Stimulated activated CD4-positive, alpha-beta T cell treated with anti-CD3 and anti-CD28 coated beads, Interleukin-2, amount 100 ng/mL, for 4 hours (primary cell): ENCODE data around the gene KLKB1.
"Not testable (repeated sequence)": the region's sequence is repeated elsewhere in the genome, so short reads cannot be mapped to it uniquely, and the experiment has no call there.

Experiments used
- DNase-seq: peaks from one replicate; pipeline ENCODE4 v3.0.0-alpha.2; 2020; ENCODE audit warnings: low read depth

The KLKB1 gene

GRCh38 chr4:186227744-186228513 is 622 bp downstream of the KLKB1 start:
- DNase-seq, result no peak

- DNase-seq, result no peak
These were observed 1.2 kb downstream of the KLKB1 start for GRCh38 chr4:186228514-186228894.

GRCh38 chr4:186234367-186234766 is 7.1 kb downstream of the KLKB1 start:
- no peak for DNase-seq

GRCh38 chr4:186236126-186236525 is 8.8 kb downstream of the KLKB1 start:
- no peak for DNase-seq

GRCh38 chr4:186240452-186240847 is 13.1 kb downstream of the KLKB1 start:
- no peak for DNase-seq

GRCh38 chr4:186240848-186241491 is 13.7 kb downstream of the KLKB1 start:
- no peak for DNase-seq

- DNase-seq, result no peak
These were observed 14.3 kb downstream of the KLKB1 start for GRCh38 chr4:186241616-186242015.

- not testable (repeated sequence) for DNase-seq
These were observed 14.7 kb downstream of the KLKB1 start for GRCh38 chr4:186242031-186242430.

GRCh38 chr4:186243331-186243730 is 16.0 kb downstream of the KLKB1 start:
- no peak for DNase-seq

GRCh38 chr4:186244835-186245234 is 17.5 kb downstream of the KLKB1 start:
- no peak for DNase-seq

- not testable (repeated sequence) for DNase-seq
These were observed 19.9 kb downstream of the KLKB1 start for GRCh38 chr4:186247062-186247752.

GRCh38 chr4:186248643-186249042 is 21.3 kb downstream of the KLKB1 start:
- DNase-seq, result no peak

GRCh38 chr4:186249785-186250754 is 22.8 kb downstream of the KLKB1 start:
- DNase-seq, result no peak

- no peak for DNase-seq
These were observed 23.5 kb downstream of the KLKB1 start for GRCh38 chr4:186250760-186251159.

GRCh38 chr4:186255122-186255521 is 27.8 kb downstream of the KLKB1 start:
- DNase-seq, result no peak

GRCh38 chr4:186258216-186258811 is 31.0 kb downstream of the KLKB1 start:
- DNase-seq, result no peak

GRCh38 chr4:186260117-186260503 is 32.8 kb downstream of the KLKB1 start:
- no peak for DNase-seq

GRCh38 chr4:186260504-186261448 is 33.5 kb downstream of the KLKB1 start:
- DNase-seq, result no peak

GRCh38 chr4:186264660-186265059 is 37.4 kb downstream of the KLKB1 start:
- DNase-seq, result no peak

- DNase-seq, result not testable (repeated sequence)
These were observed 37.9 kb downstream of the KLKB1 start for GRCh38 chr4:186265250-186265649.
